GM19025 (cell line): ENCODE data around the gene OR7A5.
"Not testable (repeated sequence)": the region's sequence is repeated elsewhere in the genome, so short reads cannot be mapped to it uniquely, and the experiment has no call there.

Experiments
- ATAC-seq: cut with Tn5 transposase; IDR thresholded peaks from one replicate; pipeline ENCODE4 v1.9.1; 2021; ENCODE audit warnings: mild to moderate bottlenecking, low read depth, moderate library complexity; ENCODE audit not compliant: unreplicated experiment

OR7A5 gene

GRCh38 chr19:14835011-14835410 is at the start of gene OR7A5, which contains the start of gene OR7C1:
Gene OR7A5 (minus strand): TSS chr19:14835185. CDS start chr19:14828241, 6,944 bp downstream.
Gene OR7C1 (minus strand): TSS chr19:14835185. CDS start chr19:14800136, 35,049 bp downstream.
- ATAC-seq = no peak

GRCh38 chr19:14871619-14872230 is 36.7 kb upstream of the OR7A5 start:
- no peak for ATAC-seq

- no peak for ATAC-seq
Measured at GRCh38 chr19:14868497-14868896, 33.5 kb upstream of the OR7A5 start.

GRCh38 chr19:14848822-14849221 is 13.8 kb upstream of the OR7A5 start, which contains the start of gene OR7A10:
Gene OR7A10 (minus strand): TSS chr19:14848922. CDS start chr19:14841877, 7,045 bp downstream.
- ATAC-seq = no peak

- ATAC-seq = no peak
Measured at GRCh38 chr19:14843578-14843977, 8.6 kb upstream of the OR7A5 start.

GRCh38 chr19:14843169-14843568 is 8.2 kb upstream of the OR7A5 start:
- no peak for ATAC-seq

- ATAC-seq = no peak
Measured at GRCh38 chr19:14840206-14840605, 5.2 kb upstream of the OR7A5 start.

GRCh38 chr19:14837391-14837790 is 2.4 kb upstream of the OR7A5 start:
- no peak for ATAC-seq

- no peak for ATAC-seq
Measured at GRCh38 chr19:14830702-14831101, 4.3 kb downstream of the OR7A5 start.

GRCh38 chr19:14826006-14826405 is 9.0 kb downstream of the OR7A5 start:
- no peak for ATAC-seq

- no peak for ATAC-seq
Measured at GRCh38 chr19:14821937-14822336, 13.0 kb downstream of the OR7A5 start.

GRCh38 chr19:14818588-14818987 is 16.4 kb downstream of the OR7A5 start:
- no peak for ATAC-seq

- ATAC-seq = no peak
Measured at GRCh38 chr19:14817052-14817451, 17.9 kb downstream of the OR7A5 start.

GRCh38 chr19:14814982-14815652 is 19.9 kb downstream of the OR7A5 start:
- ATAC-seq = no peak

GRCh38 chr19:14809272-14810057 is 25.5 kb downstream of the OR7A5 start:
- no peak for ATAC-seq

- ATAC-seq = no peak
Measured at GRCh38 chr19:14804765-14805164, 30.2 kb downstream of the OR7A5 start.

GRCh38 chr19:14798760-14799159 is 36.2 kb downstream of the OR7A5 start:
- ATAC-seq = no peak

- ATAC-seq = no peak
Measured at GRCh38 chr19:14796021-14796420, 39.0 kb downstream of the OR7A5 start.

GRCh38 chr19:14795078-14795721 is 39.8 kb downstream of the OR7A5 start:
- ATAC-seq = no peak

GRCh38 chr19:14792250-14792649 is 42.7 kb downstream of the OR7A5 start:
- ATAC-seq = not testable (repeated sequence)

- no peak for ATAC-seq
Measured at GRCh38 chr19:14786421-14786851, 48.5 kb downstream of the OR7A5 start.
